Psoas muscle (tissue), 8 donors: ENCODE results near the gene LRP1B. TPM values are rescaled to one million over a fixed set of nuclear protein-coding genes. Genes with fewer than 3 reads are reported as not detected.
"Not testable (repeated sequence)": the region's sequence is repeated elsewhere in the genome, so short reads cannot be mapped to it uniquely, and the experiment has no call there.

ENCODE experiments used
- ATAC-seq, 4 donors: fragments of 200-7000 bp; cut with Tn5 transposase; one replicate each; pipeline ENCODE4 v1.9.1; 2020; ENCODE audit warnings: moderate library complexity in 3 of 4, mild to moderate bottlenecking in 2 of 4
- DNase-seq, 2 donors: peaks; one replicate each; pipeline ENCODE4 v3.0.0-alpha.2; 2020
- H3K27ac ChIP-seq: fragments of 200-600 bp; one replicate; pipeline ENCODE4 v1.8.0; 2022
- H3K27me3 ChIP-seq, 3 donors: fragments of 200-600 bp in 1 of 3; one replicate each; pipeline versions ENCODE4 v1.6.1 to v1.8.0; 2013 to 2022; ENCODE audit warnings: low read length in 2 of 3, mild to moderate bottlenecking in 2 of 3, moderate library complexity in 1 of 3; ENCODE audit not compliant: insufficient read depth in 3 of 3
- H3K36me3 ChIP-seq, 2 donors: fragments of 200-600 bp in 1 of 2; one replicate each; pipeline versions ENCODE4 v1.6.1 to v1.8.0; 2013 to 2022; ENCODE audit warnings: low read depth in 1 of 2, mild to moderate bottlenecking in 1 of 2, moderate library complexity in 1 of 2; ENCODE audit not compliant: insufficient read depth in 1 of 2
- H3K4me1 ChIP-seq: fragments of 200-600 bp; one replicate; pipeline ENCODE4 v1.8.0; 2022
- H3K4me3 ChIP-seq: fragments of 200-600 bp; one replicate; pipeline ENCODE4 v1.8.0; 2022; ENCODE audit warnings: mild to moderate bottlenecking
- H3K9me3 ChIP-seq: fragments of 200-600 bp; one replicate; pipeline ENCODE4 v1.8.0; 2022
- CTCF ChIP-seq: fragments of 200-600 bp; IDR thresholded peaks from one replicate; pipeline ENCODE4 v1.8.0; 2022; ENCODE audit warnings: antibody characterized with exemption
- WGBS, 3 donors: extraction: QIAGEN DNeasy Blood & Tissue Kit; methylation state at CpG; one replicate each; pipeline versions ENCODE4 v1.1.6 to v1.1.7; 2013; 5-methylcytosine and 5-hydroxymethylcytosine counted together
- intact Hi-C, 2 donors: fragments of 100-400 bp; cut with DNase I; formaldehyde crosslinking; loops; one replicate each; pipeline versions ENCODE4 v1.11.0 to v1.14.2; 2022
- polyA plus RNA-seq, 3 donors: library from polyadenylated mRNA; stranded (reverse); fragments of 200-250 nt; gene quantifications; one replicate each; pipeline ENCODE4 v1.2.3, GENCODE V29; 2013
- total RNA-seq, 4 donors: library from RNA; stranded (reverse); fragmentation: NEBNext Ultra II Directional in 2 of 4; extraction: Animal tissue kit (Norgen Biotek cat#: 25700) in 2 of 4; gene quantifications; one replicate each; pipeline versions ENCODE4 v1.2.1 to v1.2.4, GENCODE V29; 2021 to 2023
- donor health status: healthy with polysubstance abuse.
- donor health status: DM: no; HTN: no; CAD: no; lungs with moderate emphysema.
- donor health status: Bipolar disorder and iron deficiency.
- donor health status: healthy.
- donor health status: DM: yes; HTN: yes; CAD: no.
- donor health status: DM: no; HTN: no; CAD: no.
- donor health status: DM: no; HTN: no; CAD: no.
- donor health status: DM: yes; HTN: yes; CAD: no.

Gene LRP1B
- total and polyA plus RNA-seq, 7 donors = 0.33 to 3.3 (median 0.95) TPM

GRCh38 chr2:140288726-140289125 lies 1842.1 kb downstream of the LRP1B start:
- TF ChIP-seq CTCF = no peak
- Histone ChIP-seq H3K4me1 (no peaks in the 10 kb centered on the region), H3K36me3 (no peaks in the 10 kb centered on the region), H3K27ac (no peak overlapping the region), H3K9me3 (no peaks in the 10 kb centered on the region), H3K4me3 (no peak overlapping the region), H3K27me3 (no peaks in the 10 kb centered on the region)
- intact Hi-C loops = no loop called here
- ATAC-seq (no peak), DNase-seq (no peak)

- no peaks in the 10 kb centered on the region for H3K9me3 ChIP-seq
- H3K36me3 ChIP-seq = no peaks in the 10 kb centered on the region
- no peak for DNase-seq
- WGBS, 3 donors = 63 to 73% (median 66%) methylated on average over 2 of the region's 2 CpGs
- no peaks in the 10 kb centered on the region for H3K4me1 ChIP-seq
- no peak overlapping the region for H3K27ac ChIP-seq
- H3K4me3 ChIP-seq = no peak overlapping the region
- ATAC-seq = no peak
- no peaks in the 10 kb centered on the region for H3K27me3 ChIP-seq
- TF ChIP-seq CTCF = no peak
- intact Hi-C loops = no loop called here
Observed at GRCh38 chr2:140288213-140288612, 1842.6 kb downstream of the LRP1B start.

GRCh38 chr2:140286377-140286776 lies 1844.4 kb downstream of the LRP1B start:
- TF ChIP-seq CTCF = no peak
- 30 to 43% (median 30%) methylated on average over 1 of the region's 1 CpG for WGBS, 3 donors
- H3K4me1 ChIP-seq = no peaks in the 10 kb centered on the region
- DNase-seq (no peak), ATAC-seq (no peak)
- H3K27ac ChIP-seq = no peak overlapping the region
- intact Hi-C loops = no loop called here
- H3K9me3 ChIP-seq = no peaks in the 10 kb centered on the region
- no peaks in the 10 kb centered on the region for H3K27me3 ChIP-seq
- H3K4me3 ChIP-seq = no peak overlapping the region
- H3K36me3 ChIP-seq = no peaks in the 10 kb centered on the region

- H3K27me3 ChIP-seq, H3K4me1 ChIP-seq, DNase-seq, intact Hi-C loops, H3K36me3 ChIP-seq, H3K9me3 ChIP-seq, ATAC-seq, H3K4me3 ChIP-seq, H3K27ac ChIP-seq: not testable (repeated sequence)
- 45 to 64% (median 48%) methylated on average over 5 of the region's 5 CpGs for WGBS, 3 donors
Observed at GRCh38 chr2:140277344-140277743, 1853.5 kb downstream of the LRP1B start.

- Histone ChIP-seq H3K27ac (no peak overlapping the region), H3K27me3 (no peaks in the 10 kb centered on the region), H3K4me3 (no peak overlapping the region), H3K36me3 (no peaks in the 10 kb centered on the region), H3K9me3 (no peaks in the 10 kb centered on the region), H3K4me1 (no peaks in the 10 kb centered on the region)
- ATAC-seq (no peak), DNase-seq (no peak)
- TF ChIP-seq CTCF = no peak
- intact Hi-C loops = no loop called here
- WGBS, 3 donors = 70 to 78% (median 74%) methylated on average over 1 of the region's 1 CpG
Observed at GRCh38 chr2:140276661-140277060, 1854.2 kb downstream of the LRP1B start.
